Stomach smooth muscle (tissue), 2 donors: Measurements from ENCODE around the gene TXNDC17.
A peak's percentile ranks its signal among the peaks of the same experiment; 100 is the strongest.

ENCODE experiments used
- H3K27ac ChIP-seq: one replicate; pipeline ENCODE4 v1.7.0; 2013; ENCODE audit warnings: mild to moderate bottlenecking, low read length, inconsistent platforms
- H3K27me3 ChIP-seq, 2 donors: one replicate each; pipeline ENCODE4 v1.7.0; 2013; ENCODE audit warnings: low read length in 2 of 2; ENCODE audit not compliant: insufficient read depth in 2 of 2, control insufficient read depth in 1 of 2
- H3K36me3 ChIP-seq, 2 donors: one replicate each; pipeline ENCODE4 v1.7.0; 2013; ENCODE audit warnings: low read length in 2 of 2; ENCODE audit not compliant: control insufficient read depth in 2 of 2, insufficient read depth in 2 of 2
- H3K4me1 ChIP-seq: one replicate; pipeline ENCODE4 v1.7.0; 2013; ENCODE audit warnings: low read length; ENCODE audit not compliant: control insufficient read depth, insufficient read depth
- H3K4me3 ChIP-seq, 2 donors: one replicate each; pipeline ENCODE4 v1.7.0; 2013; ENCODE audit warnings: low read length in 2 of 2
- H3K9ac ChIP-seq, 2 donors: one replicate each; pipeline ENCODE4 v1.7.0; 2013; ENCODE audit warnings: low read length in 2 of 2, mild to moderate bottlenecking in 1 of 2
- H3K9me3 ChIP-seq, 2 donors: one replicate each; pipeline ENCODE4 v1.7.0; 2013; ENCODE audit warnings: low read length in 2 of 2; ENCODE audit not compliant: control insufficient read depth in 2 of 2
- donor health status: healthy.
- donor health status: Pancreatic carcinoma.

Gene TXNDC17

DNA sequence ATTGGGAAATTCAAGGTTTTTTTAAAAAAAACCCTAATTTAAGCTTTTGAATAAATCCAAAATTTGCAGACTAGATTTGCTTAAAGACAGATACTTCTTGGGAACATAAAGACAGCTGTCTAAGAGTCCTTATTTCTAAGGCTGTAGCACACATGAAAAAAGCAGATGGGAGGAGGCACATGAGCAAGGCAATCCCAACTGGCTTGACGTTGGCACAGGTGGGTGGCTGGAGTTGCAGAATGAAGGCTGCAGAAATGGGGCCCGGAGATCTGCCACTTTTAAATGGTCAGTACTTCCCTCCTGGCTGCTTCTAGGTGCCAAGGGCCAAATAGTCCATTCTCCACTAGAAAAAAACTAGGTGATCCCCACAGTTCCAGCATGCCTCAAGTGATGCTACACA is 4.8 kb upstream of the TXNDC17 start:
- peaks cover 10 to 23% of the 10 kb centered on the region in 2 donors for H3K36me3 ChIP-seq
- H3K4me1 ChIP-seq = peaks cover 20% of the 10 kb centered on the region
- no peak overlapping the region for H3K9ac ChIP-seq
- H3K27ac ChIP-seq = no peak overlapping the region
- H3K9me3 ChIP-seq = no peaks in the 10 kb centered on the region
- no peaks in the 10 kb centered on the region for H3K27me3 ChIP-seq
- no peak overlapping the region for H3K4me3 ChIP-seq

DNA sequence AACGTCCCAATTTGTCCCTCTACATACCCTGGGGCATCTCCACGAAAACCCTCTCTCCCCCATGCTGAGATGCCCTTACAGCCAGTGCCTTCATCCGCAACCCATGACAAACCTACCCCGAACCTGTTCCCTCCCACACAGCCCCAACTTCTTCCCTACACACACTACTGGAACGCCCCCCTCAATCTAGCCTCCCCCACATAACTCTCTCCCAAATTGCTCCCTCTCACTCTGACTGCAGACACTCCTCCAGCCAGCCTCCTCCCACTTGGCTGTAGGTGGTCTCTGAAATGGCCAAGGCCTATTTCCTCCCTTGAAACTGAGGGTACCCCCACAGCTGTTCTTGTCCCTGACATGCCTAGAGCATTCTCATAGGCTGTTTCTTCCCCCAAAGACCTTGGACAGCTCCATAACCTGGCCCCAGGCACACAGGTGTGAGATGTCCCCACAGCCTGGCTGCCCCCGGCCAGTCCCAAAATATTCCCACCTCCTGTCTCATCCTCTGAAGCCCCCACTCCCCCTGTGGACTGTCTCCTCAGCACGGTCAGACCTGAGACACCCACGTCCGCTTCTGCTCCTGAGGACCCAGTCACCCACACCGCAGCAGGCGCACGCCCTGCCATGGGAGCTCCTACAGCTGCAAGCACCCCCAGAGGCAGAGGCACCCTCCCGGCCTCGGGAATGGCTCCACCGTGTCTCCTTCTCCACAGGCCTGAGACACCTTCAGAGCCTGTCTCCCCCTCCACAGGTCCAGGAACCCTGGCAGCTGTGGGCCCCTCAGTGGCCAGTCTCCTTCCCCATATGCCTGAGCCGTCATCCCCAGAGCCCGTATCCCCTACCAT is 4.0 kb upstream of the TXNDC17 start:
- peaks cover 7 to 19% of the 10 kb centered on the region in 2 donors for H3K36me3 ChIP-seq
- no peak overlapping the region for H3K4me3 ChIP-seq
- peaks cover 25% of the 10 kb centered on the region for H3K4me1 ChIP-seq
- H3K9me3 ChIP-seq = no peaks in the 10 kb centered on the region
- no peak overlapping the region for H3K27ac ChIP-seq
- no peaks in the 10 kb centered on the region for H3K27me3 ChIP-seq
- H3K9ac ChIP-seq = no peak overlapping the region

DNA sequence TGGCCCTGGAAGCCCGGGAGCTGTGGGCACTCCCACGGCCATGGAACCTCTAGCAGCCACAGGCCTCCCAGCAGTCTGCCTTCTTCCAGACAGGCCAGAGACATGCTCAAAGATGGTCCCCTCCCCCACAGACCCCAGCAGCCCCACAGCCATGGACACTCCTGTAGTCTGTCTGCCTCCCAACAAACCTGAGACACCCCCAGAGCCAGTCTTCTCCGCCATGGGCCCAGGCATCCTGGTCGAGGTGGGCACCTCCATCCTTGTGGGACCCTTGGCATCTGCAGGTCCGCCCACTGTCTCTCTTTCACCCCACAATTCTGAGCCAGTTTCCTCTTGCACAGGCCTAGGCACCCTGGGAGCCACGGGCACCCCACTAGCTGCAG is 3.4 kb upstream of the TXNDC17 start:
- H3K4me1 ChIP-seq = peaks cover 25% of the 10 kb centered on the region
- H3K36me3 ChIP-seq = peaks cover 6 to 13% of the 10 kb centered on the region in 2 donors
- H3K9me3 ChIP-seq = no peaks in the 10 kb centered on the region
- H3K9ac ChIP-seq = no peak overlapping the region
- no peak overlapping the region for H3K4me3 ChIP-seq
- H3K27me3 ChIP-seq = no peaks in the 10 kb centered on the region
- no peak overlapping the region for H3K27ac ChIP-seq

DNA sequence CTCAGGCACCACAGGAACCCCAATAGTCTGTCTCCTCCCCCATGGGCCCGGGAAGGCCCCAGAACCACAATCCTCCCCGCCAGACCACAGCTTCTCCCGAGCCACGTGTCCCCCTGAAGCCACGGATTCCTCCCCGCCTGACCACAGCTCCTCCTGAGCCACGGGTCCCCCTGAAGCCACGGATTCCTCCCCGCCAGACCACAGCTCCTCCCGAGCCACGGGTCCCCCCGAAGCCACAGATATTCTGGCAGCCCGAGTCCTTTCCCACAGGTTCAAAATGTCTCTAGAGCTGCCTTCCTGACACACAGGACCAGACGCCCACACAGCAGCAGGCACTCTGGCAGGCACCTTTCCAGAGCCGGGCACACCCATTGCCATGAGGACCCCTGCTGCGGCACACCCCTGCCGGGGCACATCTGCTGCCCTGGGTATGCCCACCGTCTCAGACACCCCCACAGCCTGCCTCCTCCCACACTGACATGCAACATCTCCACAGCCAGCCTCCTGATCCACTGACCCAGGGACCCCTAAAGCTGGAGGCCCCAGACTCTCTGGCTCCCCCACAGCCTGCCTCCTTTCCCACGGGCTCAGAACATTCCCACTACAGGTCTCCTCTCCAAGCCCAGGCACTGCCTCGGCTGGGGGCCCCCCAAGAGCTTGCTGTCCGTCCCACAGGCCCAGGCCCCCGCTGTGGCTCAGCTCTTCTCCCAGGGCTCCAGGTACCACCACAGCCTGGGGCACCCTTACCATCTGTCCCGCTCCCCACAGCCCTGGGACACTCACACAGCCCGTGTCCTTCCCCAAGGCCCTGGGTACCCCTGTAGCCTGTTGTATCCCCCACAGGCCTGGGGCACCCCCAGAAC is 2.6 kb upstream of the TXNDC17 start:
- Histone ChIP-seq H3K9me3 (no peaks in the 10 kb centered on the region), H3K4me1 (peaks cover 25% of the 10 kb centered on the region), H3K27ac (no peak overlapping the region), H3K36me3 (peaks cover 3 to 5% of the 10 kb centered on the region in 2 donors), H3K9ac (no peak overlapping the region), H3K4me3 (peak overlapping the region in 1 of 2 donors; percentile 96), H3K27me3 (no peaks in the 10 kb centered on the region)

DNA sequence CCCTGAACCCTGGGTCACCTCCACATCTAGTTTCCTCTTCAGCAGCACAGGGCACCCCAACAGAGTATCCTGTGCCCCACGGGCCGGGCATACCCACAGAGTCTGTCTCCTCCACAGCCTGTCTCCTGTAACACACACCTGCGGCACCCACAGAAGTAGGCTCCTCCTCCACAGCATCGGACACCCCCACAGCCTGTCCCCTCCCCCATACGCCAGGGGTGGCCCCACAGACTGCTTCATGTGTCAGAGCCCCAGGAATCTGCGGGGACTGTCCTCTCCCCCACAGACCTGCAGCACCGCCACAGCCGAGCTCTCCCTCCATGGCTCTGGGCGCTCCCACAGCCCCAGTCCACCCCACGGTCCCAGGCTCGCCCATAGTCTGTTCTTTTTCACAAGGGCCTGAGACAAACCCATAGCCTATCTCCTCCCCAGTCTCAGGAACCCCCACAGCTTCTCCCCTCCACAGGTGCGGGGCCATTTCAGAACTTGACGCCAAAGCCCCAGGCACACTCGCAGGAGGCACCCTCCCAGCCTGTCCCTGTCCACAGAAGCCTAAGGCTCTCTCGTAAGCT is 1.8 kb upstream of the TXNDC17 start:
- Histone ChIP-seq H3K27me3 (no peaks in the 10 kb centered on the region), H3K9me3 (no peaks in the 10 kb centered on the region), H3K4me1 (peaks cover 25% of the 10 kb centered on the region), H3K36me3 (peaks cover 0 to 3% of the 10 kb centered on the region in 2 donors), H3K27ac (no peak overlapping the region), H3K9ac (peak overlapping the region; percentile 75 to 86), H3K4me3 (peak overlapping the region; percentile 74 to 96)

DNA sequence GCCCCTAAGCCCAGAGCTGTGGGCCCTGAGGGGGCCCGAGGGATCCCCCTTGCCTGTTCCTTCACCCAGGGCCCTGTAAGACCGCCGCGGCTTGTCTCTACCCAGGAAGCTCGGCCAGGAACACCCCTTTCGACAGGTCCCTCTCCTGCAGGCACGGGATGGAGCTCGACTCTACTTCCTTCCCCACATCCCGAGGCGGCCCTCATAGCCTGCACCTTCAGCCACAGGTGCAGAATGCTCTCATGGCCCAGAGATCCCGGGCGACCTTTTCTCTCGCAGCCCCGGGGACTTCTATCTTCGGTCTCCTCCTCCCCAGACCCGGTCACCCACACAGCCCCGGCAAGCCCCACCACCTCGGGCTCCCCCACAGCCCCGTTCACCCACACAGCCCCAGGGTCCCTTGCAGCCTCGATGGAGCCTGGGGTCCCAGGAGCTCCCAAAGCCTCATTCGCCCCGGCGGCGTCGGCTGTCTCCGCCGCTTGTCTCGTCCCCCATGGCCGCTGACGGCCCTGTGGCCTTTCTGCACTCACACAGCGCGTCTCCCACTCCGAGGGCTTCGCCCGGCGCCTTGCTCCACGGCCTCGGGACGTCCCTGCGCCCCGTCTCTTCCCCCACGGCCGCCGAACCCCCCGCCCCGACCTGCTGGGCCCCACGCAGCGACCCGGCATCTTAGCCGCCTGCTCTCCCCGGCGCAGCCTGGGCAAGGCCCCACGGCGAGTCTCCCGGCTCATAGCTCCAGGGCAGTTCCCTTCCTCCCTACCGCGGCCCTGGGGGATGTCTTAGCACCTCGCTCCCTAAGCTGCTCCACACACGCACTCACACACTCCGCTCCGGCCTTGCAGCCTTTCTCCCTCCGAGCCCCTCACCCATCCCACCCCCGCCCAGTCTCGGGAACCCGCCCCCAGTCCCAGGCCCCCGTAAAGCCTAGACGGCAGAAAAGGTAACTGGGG is 999 bp upstream of the TXNDC17 start:
- Histone ChIP-seq H3K36me3 (peaks cover 4 to 9% of the 10 kb centered on the region in 2 donors), H3K27ac (peak overlapping the region; percentile 75), H3K27me3 (no peaks in the 10 kb centered on the region), H3K9me3 (no peaks in the 10 kb centered on the region), H3K4me3 (peak overlapping the region; percentile 74 to 96), H3K9ac (peak overlapping the region; percentile 75 to 86), H3K4me1 (peaks cover 25% of the 10 kb centered on the region)

DNA sequence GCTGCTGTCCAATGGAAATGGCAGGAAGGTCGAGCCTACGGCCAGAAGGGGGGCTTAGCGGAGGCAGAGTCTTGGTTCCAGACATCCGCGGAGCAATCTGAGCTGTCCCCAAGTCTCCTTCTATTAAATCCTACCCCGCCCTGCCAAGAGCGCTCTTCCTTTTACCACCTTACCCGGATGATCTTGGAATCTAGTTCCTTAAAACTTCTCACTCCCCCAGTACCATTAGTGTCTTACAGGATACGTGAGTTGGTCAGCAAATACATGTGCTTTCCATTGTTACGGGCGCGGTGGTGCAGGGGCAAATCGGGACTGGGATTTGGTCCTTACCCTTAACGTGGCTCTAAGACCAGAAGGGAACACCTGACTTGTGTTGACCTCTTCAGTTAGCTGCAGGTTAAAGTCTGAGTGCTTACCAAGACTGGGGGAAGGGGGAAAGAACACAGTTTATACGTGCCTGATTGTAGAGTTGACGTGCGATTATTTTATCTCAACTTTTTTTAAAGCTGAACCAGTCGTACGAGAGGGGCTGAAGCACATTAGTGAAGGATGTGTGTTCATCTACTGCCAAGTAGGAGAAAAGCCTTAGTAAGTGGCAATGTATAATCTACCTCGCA is 495 bp downstream of the TXNDC17 start:
- Histone ChIP-seq H3K4me3 (peak overlapping the region; percentile 74 to 96), H3K9ac (peak overlapping the region; percentile 75 to 86), H3K9me3 (no peaks in the 10 kb centered on the region), H3K27me3 (no peaks in the 10 kb centered on the region), H3K36me3 (peaks cover 9 to 13% of the 10 kb centered on the region in 2 donors), H3K4me1 (peaks cover 25% of the 10 kb centered on the region), H3K27ac (peak overlapping the region; percentile 75)

DNA sequence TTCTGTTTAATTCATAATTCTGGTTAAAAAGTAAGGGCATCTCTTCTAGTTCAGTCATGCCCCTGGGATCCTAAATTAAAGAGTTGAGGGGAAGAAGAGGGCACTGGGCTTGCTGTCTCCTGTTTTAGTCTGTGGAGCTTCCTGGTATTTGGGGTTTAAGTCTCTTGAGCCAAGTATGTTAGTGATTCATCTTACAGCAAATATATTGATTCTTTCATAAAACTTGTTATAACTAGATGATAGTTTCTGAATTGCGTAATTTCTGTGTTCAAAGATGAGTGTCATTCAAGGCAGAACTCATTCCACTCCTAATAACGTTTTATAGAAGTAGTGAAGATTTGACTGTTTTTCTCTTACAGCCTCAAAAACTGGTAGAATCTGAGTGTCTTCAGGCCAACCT is 1.7 kb downstream of the TXNDC17 start:
- Histone ChIP-seq H3K27me3 (no peaks in the 10 kb centered on the region), H3K9me3 (no peaks in the 10 kb centered on the region), H3K36me3 (peaks cover 9 to 17% of the 10 kb centered on the region in 2 donors), H3K4me3 (no peak overlapping the region), H3K4me1 (peaks cover 25% of the 10 kb centered on the region), H3K27ac (no peak overlapping the region), H3K9ac (no peak overlapping the region)

DNA sequence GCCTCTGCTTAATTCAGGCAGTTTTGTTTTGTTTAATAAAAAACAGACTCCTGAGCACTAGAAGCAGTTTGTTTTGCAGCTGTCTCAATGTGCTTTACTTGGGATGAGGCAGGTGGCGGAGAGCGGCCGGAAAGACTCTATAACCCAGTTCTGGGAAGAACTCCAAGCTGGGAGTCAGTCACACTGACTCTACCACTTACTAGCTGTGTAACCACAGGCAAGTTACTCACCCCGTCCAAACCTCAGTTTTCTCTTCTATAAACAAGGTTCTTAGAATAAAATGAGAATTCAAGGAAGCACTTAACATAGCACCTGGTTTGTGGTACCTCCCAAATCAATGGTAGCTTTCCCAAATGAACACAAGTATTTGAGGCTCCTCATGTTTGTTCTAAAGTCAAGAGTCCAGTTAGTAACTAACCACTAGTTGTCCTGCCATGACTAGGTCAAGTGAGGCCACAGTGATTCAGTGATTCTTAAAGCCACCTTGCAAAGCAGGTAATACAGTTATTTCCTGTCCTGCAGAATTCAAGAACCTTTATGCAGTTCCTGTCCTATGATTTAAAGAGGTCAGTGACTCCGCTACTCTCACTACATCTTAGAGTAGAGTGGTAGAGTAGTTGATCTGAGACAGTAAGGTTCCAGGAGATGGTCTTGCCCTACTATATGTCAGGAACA is 2.7 kb downstream of the TXNDC17 start:
- H3K27ac ChIP-seq = no peak overlapping the region
- H3K4me3 ChIP-seq = no peak overlapping the region
- H3K9me3 ChIP-seq = no peaks in the 10 kb centered on the region
- no peak overlapping the region for H3K9ac ChIP-seq
- H3K4me1 ChIP-seq = peaks cover 20% of the 10 kb centered on the region
- H3K27me3 ChIP-seq = no peaks in the 10 kb centered on the region
- peaks cover 12 to 23% of the 10 kb centered on the region in 2 donors for H3K36me3 ChIP-seq
